GM21825 (cell line): ENCODE results near the gene LRRC23.
"Not testable (repeated sequence)": the region's sequence is repeated elsewhere in the genome, so short reads cannot be mapped to it uniquely, and the experiment has no call there.

Source experiments
- ATAC-seq: cut with Tn5 transposase; IDR thresholded peaks from one replicate; pipeline ENCODE4 v1.9.1; 2021; ENCODE audit warnings: mild to moderate bottlenecking, moderate library complexity; ENCODE audit not compliant: unreplicated experiment

The LRRC23 gene

GRCh38 chr12:6872073-6873048 lies 32.3 kb upstream of the LRRC23 start:
- peak; percentile 39 for ATAC-seq

DNA sequence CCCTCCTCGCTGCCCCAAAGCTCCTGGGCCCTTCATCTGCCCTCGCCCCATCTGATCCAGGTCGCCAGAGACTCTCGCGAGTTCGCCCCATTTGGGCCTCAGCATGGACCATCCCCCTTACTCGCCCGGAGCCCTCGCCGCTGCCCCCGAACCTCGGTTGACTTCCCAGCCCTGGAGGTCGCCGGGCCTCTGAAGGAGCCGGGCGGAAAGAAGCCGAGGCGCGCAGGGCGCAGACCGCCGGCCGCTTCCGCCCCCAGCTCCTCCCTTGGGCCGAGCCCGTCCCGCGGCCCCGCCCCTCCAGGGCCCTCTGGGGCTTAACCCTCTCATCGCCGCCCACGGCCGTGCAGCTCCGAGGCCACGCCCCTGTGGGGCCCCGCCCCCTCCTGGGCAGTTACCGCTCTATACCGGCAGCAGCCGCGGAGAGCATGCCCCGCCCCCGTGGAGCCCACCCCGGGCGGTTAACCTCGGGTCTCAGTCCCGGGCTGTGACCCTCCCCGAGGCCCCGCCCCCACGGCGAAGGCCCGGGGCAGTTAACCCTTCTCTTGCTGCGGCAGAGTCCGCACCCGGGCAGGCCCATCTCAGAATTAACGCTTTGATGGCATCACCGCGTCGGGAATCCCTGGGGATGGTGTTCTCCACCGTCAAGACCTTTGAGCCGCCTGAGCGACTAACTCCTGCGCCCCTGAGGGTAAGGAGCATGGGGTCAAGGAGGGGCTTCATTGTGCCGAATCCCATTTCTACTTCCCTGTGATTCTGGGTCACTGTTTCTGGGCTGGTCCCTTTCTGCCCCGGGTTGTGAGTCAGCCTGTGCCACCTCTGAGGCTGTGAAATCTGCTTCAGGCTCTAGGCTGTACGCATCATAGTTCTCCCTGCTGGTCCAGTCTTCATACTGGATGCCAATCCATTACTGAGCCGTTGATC lies 31.3 kb upstream of the LRRC23 start, which contains the start of gene SPSB2:
Gene SPSB2 (minus strand): TSS at position 210 of the 921 bp plus-strand sequence. CDS start 402 bp downstream, outside the sequence.
- peak; percentile 68 for ATAC-seq

DNA sequence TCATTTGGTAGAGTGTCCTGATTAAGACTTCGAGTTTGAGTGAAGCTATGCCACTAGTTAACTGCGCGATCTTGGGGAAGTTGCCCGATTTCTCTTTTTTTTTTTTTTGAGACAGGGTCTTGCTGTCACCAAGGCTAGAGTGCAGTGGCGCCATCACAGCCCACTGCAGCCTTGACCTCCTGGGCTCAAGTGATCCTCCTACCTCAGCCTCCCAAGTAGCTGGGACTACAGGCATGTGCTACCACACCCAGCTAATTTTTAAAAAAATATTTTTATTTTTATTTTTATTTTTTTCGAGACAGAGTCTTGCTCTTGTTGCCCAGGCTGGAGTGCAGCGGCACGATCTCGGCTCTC lies 30.6 kb upstream of the LRRC23 start:
- not testable (repeated sequence) for ATAC-seq

DNA sequence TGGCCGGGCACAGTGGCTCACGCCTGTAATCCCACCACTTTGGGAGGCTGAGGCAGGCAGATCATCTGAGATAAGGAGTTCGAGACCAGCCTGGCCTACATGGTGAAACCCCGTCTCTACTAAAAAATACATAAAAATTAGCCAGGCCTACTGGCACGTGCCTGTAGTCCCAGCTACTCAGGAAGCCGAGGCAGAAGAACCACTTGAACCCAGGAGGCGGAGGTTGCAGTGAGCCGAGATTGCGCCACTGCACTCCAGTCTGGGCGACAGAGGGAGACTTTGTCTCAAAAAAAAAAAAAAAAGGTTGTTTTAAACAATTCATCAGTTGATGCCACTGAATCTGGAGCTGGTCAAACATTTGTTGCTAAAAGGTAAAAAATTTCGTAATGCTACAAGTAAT lies 24.8 kb upstream of the LRRC23 start:
- not testable (repeated sequence) for ATAC-seq

GRCh38 chr12:6883252-6883651 lies 21.4 kb upstream of the LRRC23 start:
- ATAC-seq = no peak

DNA sequence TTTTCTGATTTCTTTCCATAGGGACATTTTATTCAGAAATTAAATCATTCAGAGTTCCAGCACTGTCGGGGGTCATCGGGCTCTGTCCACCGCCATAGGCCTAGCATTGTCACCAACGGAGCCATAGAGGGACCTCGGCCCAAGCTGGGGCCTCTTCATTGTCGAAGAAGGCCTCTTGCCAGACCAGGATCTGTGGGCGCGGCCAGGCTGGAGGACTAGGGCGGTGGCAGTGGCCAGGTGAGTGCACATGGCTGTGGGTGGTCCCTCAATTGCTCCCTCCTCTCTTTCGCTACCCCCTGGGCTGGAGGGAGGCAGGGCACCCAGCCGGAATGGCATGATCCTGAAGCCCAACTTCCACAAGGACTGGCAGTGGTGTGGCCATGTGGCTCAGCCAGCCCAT lies 20.9 kb upstream of the LRRC23 start:
- no peak for ATAC-seq

DNA sequence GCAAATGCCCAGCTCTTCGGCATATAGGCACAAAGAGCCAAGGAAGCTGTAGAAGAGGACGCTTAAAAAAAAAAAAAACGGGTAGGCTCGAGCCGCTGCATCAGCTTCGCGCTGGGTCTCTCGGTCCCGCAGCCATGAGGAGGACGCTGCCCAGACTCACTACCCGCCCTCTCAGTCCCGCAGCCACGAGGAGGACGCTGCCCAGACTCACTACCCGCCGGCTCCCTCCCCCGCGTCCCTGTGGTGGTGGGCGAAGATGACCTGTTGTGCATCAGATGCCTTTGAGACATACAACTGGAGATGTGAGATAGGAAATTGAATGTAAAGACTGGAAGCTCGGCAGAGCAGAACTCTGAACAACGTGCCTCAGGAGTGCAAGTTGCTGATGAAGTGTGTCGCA lies 20.1 kb upstream of the LRRC23 start:
- no peak for ATAC-seq

DNA sequence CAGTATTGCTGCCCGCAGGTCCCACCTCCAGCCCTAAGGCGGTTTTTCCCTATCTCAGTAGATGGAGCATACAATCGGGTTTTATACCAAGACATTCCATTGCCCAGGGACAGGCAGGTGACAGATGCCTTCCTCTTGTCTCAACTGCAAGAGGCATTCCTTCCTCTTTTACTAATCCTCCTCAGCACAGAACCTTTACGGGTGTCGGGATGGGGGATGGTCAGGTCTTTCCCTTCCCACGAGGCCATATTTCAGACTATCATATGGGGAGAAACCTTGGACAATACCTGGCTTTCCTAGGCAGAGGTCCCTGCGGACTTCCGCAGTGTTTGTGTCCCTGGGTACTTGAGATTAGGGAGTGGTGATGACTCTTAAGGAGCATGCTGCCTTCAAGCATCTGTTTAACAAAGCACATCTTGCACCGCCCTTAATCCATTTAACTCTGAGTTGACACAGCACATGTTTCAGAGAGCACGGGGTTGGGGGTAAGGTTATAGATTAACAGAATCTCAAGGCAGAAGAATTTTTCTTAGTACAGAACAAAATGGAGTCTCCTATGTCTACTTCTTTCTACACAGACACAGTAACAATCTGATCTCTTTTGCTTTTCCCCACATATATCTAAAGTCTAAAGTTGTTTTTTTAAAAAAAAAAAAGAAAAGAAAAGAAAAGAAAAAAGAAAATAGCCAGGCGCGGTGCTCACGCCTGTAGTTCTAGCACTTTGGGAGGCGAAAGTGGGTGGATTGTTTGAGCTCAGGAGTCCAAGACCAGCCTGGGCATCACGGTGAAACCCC lies 18.2 kb upstream of the LRRC23 start:
- ATAC-seq = not testable (repeated sequence)

GRCh38 chr12:6887460-6887859 lies 17.2 kb upstream of the LRRC23 start:
- no peak for ATAC-seq

DNA sequence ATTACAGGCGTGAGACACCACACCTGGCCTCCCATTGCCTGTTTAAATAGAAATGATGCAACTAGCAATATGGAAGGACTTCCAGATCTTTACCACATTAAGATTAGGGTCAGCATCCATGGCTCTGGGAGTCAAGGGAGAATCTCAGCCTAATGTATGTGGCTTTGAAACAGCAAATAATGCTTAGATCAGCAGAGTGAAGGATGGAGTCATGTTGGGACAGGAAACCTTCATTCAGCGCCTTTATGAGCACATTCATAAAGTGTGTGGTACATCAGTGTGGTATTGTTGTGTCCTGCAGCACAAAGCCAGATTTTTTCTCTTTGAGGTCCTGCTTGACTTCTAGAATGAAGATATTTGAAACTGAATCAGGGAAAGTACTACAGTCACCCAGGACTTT lies 16.3 kb upstream of the LRRC23 start:
- ATAC-seq = no peak

DNA sequence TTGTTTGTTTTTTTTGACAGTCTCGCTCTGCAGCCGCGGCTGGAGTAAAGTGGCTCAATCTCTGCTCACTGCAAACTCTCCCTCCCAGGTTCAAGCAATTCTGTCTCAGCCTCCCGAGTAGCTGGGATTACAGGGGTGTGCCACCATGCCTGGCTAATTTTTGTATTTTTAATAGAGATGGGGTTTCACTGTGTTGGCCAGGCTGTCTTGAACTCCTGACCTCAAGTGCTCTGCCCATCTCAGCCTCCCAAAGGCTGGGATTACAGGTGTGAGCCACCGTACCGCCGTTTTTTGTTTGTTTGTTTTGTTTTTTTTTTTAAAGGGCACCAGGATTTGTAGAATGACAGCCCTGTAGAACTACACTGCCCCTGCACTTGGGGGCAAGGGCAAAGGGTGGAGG lies 15.8 kb upstream of the LRRC23 start:
- not testable (repeated sequence) for ATAC-seq

- not testable (repeated sequence) for ATAC-seq
These were observed 14.6 kb upstream of the LRRC23 start for GRCh38 chr12:6889775-6890573.

DNA sequence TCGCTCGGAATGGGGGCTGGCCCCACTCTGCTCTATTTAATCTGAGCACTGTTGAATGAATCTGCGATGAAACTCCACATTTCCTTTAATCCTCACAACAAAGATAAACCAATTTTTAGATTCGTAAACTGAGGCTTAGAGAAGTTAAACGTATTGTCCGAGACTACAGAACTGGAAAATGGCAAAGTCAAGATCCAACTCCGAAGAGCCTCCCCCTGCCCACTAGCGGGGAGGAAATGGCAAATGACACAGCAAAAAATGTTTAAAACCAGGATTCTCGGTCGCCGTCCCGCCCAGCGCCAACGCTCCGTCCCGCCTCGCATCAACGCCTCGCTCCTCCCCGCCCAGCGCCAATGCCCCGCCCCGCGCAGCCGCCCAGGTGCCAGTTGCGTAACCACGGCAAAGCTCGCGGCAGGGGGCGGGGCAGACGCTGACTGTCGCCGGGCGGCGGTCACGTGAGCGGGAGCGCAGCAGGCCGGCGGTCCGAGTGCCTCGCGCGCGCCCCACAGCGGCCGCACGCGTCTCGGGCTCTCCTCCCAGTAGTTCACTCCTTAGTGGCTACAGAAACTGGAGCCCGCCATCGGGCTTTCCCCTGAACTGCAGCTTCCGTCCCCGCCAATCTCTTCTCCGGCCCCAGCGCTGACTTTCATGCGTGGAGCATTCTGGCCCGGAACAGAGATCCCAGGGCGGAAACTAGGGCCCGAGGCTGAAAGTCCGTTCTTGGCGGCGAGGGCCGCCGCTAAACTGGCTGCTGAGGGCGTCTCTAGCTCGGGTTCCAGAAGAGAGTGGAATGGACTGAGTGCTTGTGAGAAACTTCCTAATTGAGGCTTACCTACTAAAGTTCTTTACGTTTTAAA lies 13.6 kb upstream of the LRRC23 start:
- ATAC-seq = peak; percentile 93

DNA sequence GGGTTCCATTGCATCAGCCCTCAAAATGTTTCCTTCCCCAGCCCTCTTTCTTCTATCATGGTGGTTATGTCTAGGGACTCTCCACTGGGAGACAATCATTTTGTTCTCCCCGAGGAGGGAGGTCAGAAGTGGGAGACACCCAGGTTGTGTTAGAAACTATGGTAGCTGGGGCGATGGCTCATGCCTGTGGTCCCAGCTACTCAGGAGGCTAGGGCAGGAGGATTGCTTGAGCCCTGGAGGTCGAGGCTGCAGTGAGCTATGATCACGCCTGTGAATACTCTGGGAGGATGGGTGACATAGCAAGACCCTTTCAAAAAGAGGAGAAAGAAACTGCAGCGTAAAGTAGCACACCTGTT lies 13.0 kb upstream of the LRRC23 start:
- ATAC-seq = peak; percentile 2

DNA sequence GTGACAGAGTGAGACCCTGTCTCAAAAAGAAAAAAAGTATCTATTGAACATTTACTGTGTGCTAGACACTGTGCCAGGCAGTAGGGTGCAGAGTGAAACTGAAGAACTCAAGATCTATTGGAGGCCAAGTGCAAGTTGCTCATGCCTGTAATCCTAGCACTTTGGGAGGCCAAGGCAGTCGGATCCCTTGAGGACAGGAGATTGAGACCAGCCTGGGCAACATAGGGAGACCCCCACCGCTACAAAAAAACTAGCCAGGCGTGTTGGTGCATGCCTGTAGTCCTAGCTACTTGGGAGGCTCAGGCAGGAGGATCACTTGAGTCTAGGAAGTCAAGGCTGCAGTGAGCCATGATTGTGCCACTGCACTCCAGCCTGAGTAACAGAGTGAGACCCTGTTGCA lies 11.9 kb upstream of the LRRC23 start:
- ATAC-seq = not testable (repeated sequence)

- ATAC-seq = no peak
These were observed 10.3 kb upstream of the LRRC23 start for GRCh38 chr12:6894321-6894720.

DNA sequence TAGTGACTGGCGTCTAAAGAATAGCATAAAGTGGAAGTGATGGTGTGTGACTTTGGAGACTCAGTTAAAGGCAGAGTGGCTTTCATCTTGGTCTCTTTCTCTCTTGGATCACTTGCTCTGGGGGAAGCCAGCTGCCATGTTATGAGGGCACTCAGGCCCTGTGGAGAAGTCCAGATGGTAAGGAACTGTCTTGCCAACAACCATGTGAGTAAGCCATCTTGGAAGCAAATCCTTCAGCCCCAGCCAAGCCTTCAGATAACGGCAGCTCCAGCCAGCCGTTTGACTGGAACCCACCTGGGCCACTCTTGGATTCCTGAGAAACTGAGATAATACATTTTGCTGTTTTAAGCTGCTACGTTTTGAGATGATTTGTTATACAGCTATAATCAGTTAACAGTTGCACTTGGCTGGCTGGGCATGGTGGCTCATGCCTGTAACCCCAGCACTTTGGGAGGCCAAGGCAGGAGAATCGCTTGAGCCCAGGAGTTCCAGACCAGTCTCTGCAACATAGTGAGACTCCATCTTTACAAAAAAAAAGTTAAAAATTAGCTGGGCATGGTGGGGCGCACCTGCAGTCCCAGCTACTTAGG lies 7.7 kb upstream of the LRRC23 start:
- ATAC-seq = no peak

DNA sequence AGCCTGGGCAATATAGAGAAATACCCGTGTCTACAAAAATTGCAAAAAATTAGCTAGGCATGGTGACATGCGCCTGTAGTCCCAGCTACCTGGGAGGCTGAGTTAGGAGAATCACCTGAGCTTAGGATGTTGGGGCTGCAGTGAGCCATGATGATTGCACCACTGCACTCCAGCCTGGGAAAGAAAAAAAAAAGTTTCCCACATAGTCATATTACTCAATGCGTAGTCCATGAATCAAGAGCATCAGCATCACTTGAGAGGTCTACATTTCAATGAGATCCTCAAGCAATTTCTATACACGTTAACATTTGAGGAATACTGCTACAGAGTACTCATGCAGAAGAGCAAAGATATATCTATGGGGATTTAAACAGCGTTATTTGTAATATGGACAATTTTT lies 5.2 kb upstream of the LRRC23 start:
- ATAC-seq = no peak
